Stimulated activated CD4-positive, alpha-beta T cell treated with anti-CD3 and anti-CD28 coated beads, Interleukin-2, amount 100 ng/mL, for 48 hours (primary cell): ENCODE measurements around the gene GJA1.

ENCODE experiments used
- DNase-seq, 2 donors: peaks; one replicate each; pipeline ENCODE4 v3.0.0-alpha.2; 2020

The GJA1 gene

DNA sequence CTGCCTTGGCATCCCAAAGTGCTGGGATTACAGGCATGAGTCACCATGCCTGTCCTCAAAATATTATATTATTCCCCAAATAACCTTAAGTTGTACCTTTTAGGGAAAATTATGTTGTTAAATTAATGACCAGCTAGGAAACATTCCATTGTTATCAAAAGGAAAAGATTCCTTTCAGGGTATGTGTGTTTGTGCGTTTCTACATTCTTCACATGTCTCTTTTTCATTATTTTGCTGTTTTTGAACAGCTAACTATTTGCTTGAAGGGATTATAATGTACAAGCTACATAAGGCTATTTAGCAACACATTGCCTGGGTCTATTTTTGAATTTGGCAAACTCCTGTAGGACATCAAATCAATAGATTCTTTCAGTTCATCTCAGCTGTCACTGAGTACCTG lies 57.1 kb downstream of the GJA1 start:
- no peak for DNase-seq

DNA sequence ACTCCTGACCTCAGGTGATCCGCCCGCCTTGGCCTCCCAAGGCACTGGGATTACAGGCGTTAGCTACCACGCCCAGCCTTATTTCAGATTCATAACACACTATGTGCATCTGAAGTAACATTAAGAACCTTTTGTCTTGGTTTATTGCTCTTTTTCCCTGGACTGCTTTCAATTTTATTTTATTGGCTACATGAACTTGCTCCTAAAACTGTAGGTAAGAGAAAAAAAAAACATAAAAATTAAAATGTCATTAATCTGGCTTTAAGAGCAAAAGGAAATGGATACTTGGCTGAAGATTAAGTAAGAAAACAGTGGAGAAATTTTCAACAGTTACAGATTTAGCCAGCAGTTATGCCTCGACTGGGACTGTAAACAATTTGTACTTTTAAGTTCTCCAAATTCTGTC lies 62.5 kb downstream of the GJA1 start:
- no peak for DNase-seq

DNA sequence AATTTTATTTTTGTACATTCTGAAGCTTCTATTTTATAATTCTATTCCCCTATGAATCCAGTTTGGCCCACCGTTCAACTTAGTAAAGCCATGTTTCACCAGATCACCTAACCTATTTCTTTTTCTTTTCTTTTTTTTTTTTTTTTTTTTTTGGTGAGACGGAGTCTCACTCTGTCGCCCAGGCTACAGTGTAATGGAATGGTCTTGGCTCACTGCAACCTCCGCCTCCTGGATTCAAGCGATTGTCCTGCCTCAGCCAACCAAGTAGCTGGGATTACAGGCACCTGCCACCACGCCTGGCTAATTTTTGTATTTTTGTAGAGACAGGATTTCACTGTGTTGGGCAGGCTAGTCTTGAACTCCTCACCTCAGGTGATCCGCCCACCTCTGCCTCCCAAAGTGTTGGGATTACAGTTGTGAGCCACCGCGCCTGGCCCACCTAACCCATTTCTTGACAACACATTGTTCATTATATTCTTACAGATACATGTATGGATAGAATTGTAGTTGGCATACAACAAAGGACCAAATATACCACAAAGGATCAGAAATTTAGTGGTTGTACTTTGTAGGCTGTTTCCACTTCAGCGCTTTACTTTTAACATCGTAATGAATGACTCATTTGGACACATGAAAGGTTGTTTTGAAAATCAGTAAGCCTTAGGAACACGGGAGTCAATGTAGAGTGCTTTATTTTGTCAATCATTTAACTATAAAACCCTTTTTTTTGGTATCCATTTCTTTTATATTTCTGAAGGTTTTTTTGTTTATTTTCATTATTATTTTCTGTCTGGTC lies 63.2 kb downstream of the GJA1 start:
- DNase-seq = no peak
